ENCODE data around the gene MCUB. TPM values are rescaled to one million over a fixed set of nuclear protein-coding genes. Genes with fewer than 3 reads are reported as not detected.

MCUB gene
- total and polyA plus RNA-seq, 2 donors (not counting 1 experiment from before 2014, with no cell fraction given): 19.0 to 20.6 TPM

GRCh38 chr4:109622626-109623025 is 62.6 kb downstream of the MCUB start:
- Histone ChIP-seq H3K4me3 (replicated peaks in 1 of 4; ENCODE audit: control extremely low read depth in 1 of 4, insufficient read depth in 1 of 4, low read depth in 3 of 4, low read length in 4 of 4) (no peak overlapping the region), H3K27ac (ENCODE audit: insufficient read depth, low read length) (no peak overlapping the region), H3K79me2 (ENCODE audit: control insufficient read depth, insufficient read depth, low read length) (no peaks in the 10 kb centered on the region), H2AFZ (ENCODE audit: low read length) (no peak overlapping the region), H3K27me3 (ENCODE audit: control insufficient read depth, insufficient read depth, low read length) (no peaks in the 10 kb centered on the region), H3K4me2 (ENCODE audit: extremely low read depth, insufficient read depth, low read length) (no peak overlapping the region), H4K20me1 (ENCODE audit: control insufficient read depth, extremely low read depth, insufficient read depth, low read length) (no peaks in the 10 kb centered on the region), H3K9ac (ENCODE audit: insufficient read depth, low read length) (no peak overlapping the region), H3K9me3 (ENCODE audit: control insufficient read depth, insufficient read depth, low read depth, low read length) (no peaks in the 10 kb centered on the region), H3K4me1 (ENCODE audit: control insufficient read depth, extremely low read depth, insufficient read depth, low read length) (no peaks in the 10 kb centered on the region), H3K36me3 (ENCODE audit: control insufficient read depth, insufficient read depth, low read length) (no peaks in the 10 kb centered on the region)
- no peak for TF ChIP-seq EZH2 (IDR thresholded peaks at IDR 0.05; ENCODE audit: low read length, missing control alignments)
- TF ChIP-seq, protein P1, sequence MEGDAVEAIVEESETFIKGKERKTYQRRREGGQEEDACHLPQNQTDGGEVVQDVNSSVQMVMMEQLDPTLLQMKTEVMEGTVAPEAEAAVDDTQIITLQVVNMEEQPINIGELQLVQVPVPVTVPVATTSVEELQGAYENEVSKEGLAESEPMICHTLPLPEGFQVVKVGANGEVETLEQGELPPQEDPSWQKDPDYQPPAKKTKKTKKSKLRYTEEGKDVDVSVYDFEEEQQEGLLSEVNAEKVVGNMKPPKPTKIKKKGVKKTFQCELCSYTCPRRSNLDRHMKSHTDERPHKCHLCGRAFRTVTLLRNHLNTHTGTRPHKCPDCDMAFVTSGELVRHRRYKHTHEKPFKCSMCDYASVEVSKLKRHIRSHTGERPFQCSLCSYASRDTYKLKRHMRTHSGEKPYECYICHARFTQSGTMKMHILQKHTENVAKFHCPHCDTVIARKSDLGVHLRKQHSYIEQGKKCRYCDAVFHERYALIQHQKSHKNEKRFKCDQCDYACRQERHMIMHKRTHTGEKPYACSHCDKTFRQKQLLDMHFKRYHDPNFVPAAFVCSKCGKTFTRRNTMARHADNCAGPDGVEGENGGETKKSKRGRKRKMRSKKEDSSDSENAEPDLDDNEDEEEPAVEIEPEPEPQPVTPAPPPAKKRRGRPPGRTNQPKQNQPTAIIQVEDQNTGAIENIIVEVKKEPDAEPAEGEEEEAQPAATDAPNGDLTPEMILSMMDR (conservative IDR thresholded peaks at IDR 0.05 in 1 of 2, IDR thresholded peaks at IDR 0.05 in 1 of 2; ENCODE audit: low read depth in 1 of 2, low read length in 2 of 2): no peak
- no peak for DNase-seq (ENCODE audit: low read depth in 2 of 2)

DNA sequence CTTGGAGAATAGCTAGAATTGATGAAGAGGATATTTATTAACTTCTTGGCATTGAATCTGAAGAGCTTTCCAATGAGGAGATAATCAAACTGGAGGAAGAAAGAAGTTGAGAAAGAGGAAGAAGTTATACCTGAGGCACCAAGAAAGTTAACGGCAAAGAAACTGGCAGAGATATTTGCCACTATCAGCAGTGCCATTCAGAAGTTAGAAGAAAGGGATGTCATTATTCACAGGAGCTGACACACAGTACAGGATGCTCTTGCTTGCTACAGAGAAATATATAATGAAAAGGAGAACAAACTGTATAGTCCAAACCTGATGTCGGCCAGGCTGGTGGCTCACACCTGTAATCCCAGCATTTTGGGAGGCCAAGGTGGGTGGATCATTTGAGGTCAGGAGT is 64.5 kb downstream of the MCUB start:
- H3K36me3 ChIP-seq (ENCODE audit: control insufficient read depth, insufficient read depth, low read length): no peaks in the 10 kb centered on the region
- H2AFZ ChIP-seq (ENCODE audit: low read length): no peak overlapping the region
- no peaks in the 10 kb centered on the region for H3K9me3 ChIP-seq (ENCODE audit: control insufficient read depth, insufficient read depth, low read depth, low read length)
- DNase-seq (ENCODE audit: low read depth in 2 of 2): no peak
- H3K4me3 ChIP-seq (replicated peaks in 1 of 4; ENCODE audit: control extremely low read depth in 1 of 4, insufficient read depth in 1 of 4, low read depth in 3 of 4, low read length in 4 of 4): no peak overlapping the region
- H3K79me2 ChIP-seq (ENCODE audit: control insufficient read depth, insufficient read depth, low read length): no peaks in the 10 kb centered on the region
- H3K27ac ChIP-seq (ENCODE audit: insufficient read depth, low read length): no peak overlapping the region
- no peak overlapping the region for H3K9ac ChIP-seq (ENCODE audit: insufficient read depth, low read length)
- no peak for TF ChIP-seq EZH2 (IDR thresholded peaks at IDR 0.05; ENCODE audit: low read length, missing control alignments)
- TF ChIP-seq, protein P1 (conservative IDR thresholded peaks at IDR 0.05 in 1 of 2, IDR thresholded peaks at IDR 0.05 in 1 of 2; ENCODE audit: low read depth in 1 of 2, low read length in 2 of 2): no peak
- no peaks in the 10 kb centered on the region for H4K20me1 ChIP-seq (ENCODE audit: control insufficient read depth, extremely low read depth, insufficient read depth, low read length)
- H3K4me1 ChIP-seq (ENCODE audit: control insufficient read depth, extremely low read depth, insufficient read depth, low read length): no peaks in the 10 kb centered on the region
- no peaks in the 10 kb centered on the region for H3K27me3 ChIP-seq (ENCODE audit: control insufficient read depth, insufficient read depth, low read length)
- no peak overlapping the region for H3K4me2 ChIP-seq (ENCODE audit: extremely low read depth, insufficient read depth, low read length)

DNA sequence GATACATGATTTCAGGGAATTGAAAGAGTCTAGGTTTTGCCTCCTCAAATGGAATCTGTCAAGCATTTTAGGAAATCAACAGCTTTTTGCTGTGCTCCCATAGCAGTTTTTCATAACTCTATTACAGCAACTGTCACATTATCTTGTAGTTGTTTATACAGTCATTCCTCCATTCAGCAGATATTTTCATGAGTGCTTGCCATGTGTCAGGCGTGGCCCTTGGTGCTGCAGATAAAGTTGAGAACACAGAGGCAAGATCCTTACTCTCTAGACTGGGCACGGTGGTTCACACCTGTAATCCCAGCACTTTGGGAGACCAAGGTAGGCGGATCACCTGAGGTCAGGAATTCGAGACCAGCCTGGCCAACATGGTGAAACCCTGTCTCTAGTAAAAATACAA is 67.3 kb downstream of the MCUB start:
- no peak overlapping the region for H3K4me3 ChIP-seq (replicated peaks in 1 of 4; ENCODE audit: control extremely low read depth in 1 of 4, insufficient read depth in 1 of 4, low read depth in 3 of 4, low read length in 4 of 4)
- H2AFZ ChIP-seq (ENCODE audit: low read length): no peak overlapping the region
- no peak for DNase-seq (ENCODE audit: low read depth in 2 of 2)
- H3K27me3 ChIP-seq (ENCODE audit: control insufficient read depth, insufficient read depth, low read length): no peaks in the 10 kb centered on the region
- no peaks in the 10 kb centered on the region for H4K20me1 ChIP-seq (ENCODE audit: control insufficient read depth, extremely low read depth, insufficient read depth, low read length)
- no peaks in the 10 kb centered on the region for H3K36me3 ChIP-seq (ENCODE audit: control insufficient read depth, insufficient read depth, low read length)
- no peak for TF ChIP-seq EZH2 (IDR thresholded peaks at IDR 0.05; ENCODE audit: low read length, missing control alignments)
- TF ChIP-seq, protein P1 (conservative IDR thresholded peaks at IDR 0.05 in 1 of 2, IDR thresholded peaks at IDR 0.05 in 1 of 2; ENCODE audit: low read depth in 1 of 2, low read length in 2 of 2): no peak
- H3K4me1 ChIP-seq (ENCODE audit: control insufficient read depth, extremely low read depth, insufficient read depth, low read length): no peaks in the 10 kb centered on the region
- no peak overlapping the region for H3K9ac ChIP-seq (ENCODE audit: insufficient read depth, low read length)
- H3K27ac ChIP-seq (ENCODE audit: insufficient read depth, low read length): no peak overlapping the region
- no peaks in the 10 kb centered on the region for H3K9me3 ChIP-seq (ENCODE audit: control insufficient read depth, insufficient read depth, low read depth, low read length)
- H3K79me2 ChIP-seq (ENCODE audit: control insufficient read depth, insufficient read depth, low read length): no peaks in the 10 kb centered on the region
- H3K4me2 ChIP-seq (ENCODE audit: extremely low read depth, insufficient read depth, low read length): no peak overlapping the region

All from fibroblast of lung (primary cell).